OCI-LY3 (cell line): ENCODE data around the gene ST6GALNAC1.

Experiments used
- CTCF ChIP-seq: fragments of 200-600, 300-600 bp; sonication (generic); IDR thresholded peaks from 2 replicates; pipeline ENCODE4 v1.5.1; 2014; ENCODE audit warnings: antibody characterized with exemption, low read length, low read depth
- EZH2phosphoT487 ChIP-seq: fragments of 200-600 bp; shearing (Covaris generic); IDR thresholded peaks from 2 replicates; pipeline ENCODE4 v1.6.1; 2018; ENCODE audit warnings: antibody characterized with exemption, mixed run types, low read depth

- TF ChIP-seq CTCF: no peak
- TF ChIP-seq EZH2phosphoT487: no peak
Measured at GRCh38 chr17:76585033-76585648, 58.4 kb downstream of the ST6GALNAC1 start.
